Thyroid gland (tissue), 4 donors: ENCODE measurements around the gene NPAS2.

Source experiments
- CTCF ChIP-seq, 6 experiments: fragments of 200-600 bp in 3 of 6; fragments of 450-650 bp in 3 of 6; sonication (generic) in 3 of 6; IDR thresholded peaks; one replicate each; pipeline ENCODE4 v1.5.1; 2016 to 2019; ENCODE audit warnings: antibody characterized with exemption in 6 of 6, mild to moderate bottlenecking in 2 of 6, inconsistent platforms in 1 of 6, moderate library complexity in 1 of 6
- POLR2A ChIP-seq, 2 donors: fragments of 450-650 bp; IDR thresholded peaks; one replicate each; pipeline ENCODE4 v1.6.1; 2017; ENCODE audit warnings: antibody characterized with exemption in 2 of 2, mild to moderate bottlenecking in 2 of 2, moderate library complexity in 1 of 2

GRCh38 chr2:100928235-100928634, 108.3 kb downstream of the NPAS2 start:
- no peak for TF ChIP-seq CTCF (IDR thresholded peaks at IDR 0.05)
- no peak for TF ChIP-seq POLR2A (IDR thresholded peaks at IDR 0.05)
